ENCODE data around the gene JADE2. TPM values are rescaled to one million over a fixed set of nuclear protein-coding genes. Genes with fewer than 3 reads are reported as not detected.
"Not testable (repeated sequence)": the region's sequence is repeated elsewhere in the genome, so short reads cannot be mapped to it uniquely, and the experiment has no call there.

The JADE2 gene
- total RNA-seq, 2 experiments from 2014 or later: 120 to 124 TPM

- Histone ChIP-seq H3K27ac (ENCODE audit: low read depth in 1 of 2, low read length in 2 of 2) (no peak overlapping the region), H3K27me3 (ENCODE audit: control insufficient read depth in 1 of 2, insufficient read depth in 2 of 2, low read length in 2 of 2) (no peaks in the 10 kb centered on the region), H3K4me3 (ENCODE audit: low read length) (no peak overlapping the region), H3K9me3 (ENCODE audit: control insufficient read depth in 1 of 2, insufficient read depth in 1 of 2, low read length in 2 of 2) (no peaks in the 10 kb centered on the region), H3K4me1 (ENCODE audit: insufficient read depth, low read length) (no peaks in the 10 kb centered on the region), H3K36me3 (ENCODE audit: insufficient read depth, low read length) (no peaks in the 10 kb centered on the region)
- POLR2A ChIA-PET: no interaction called here
- no peaks in the 10 kb centered on the region for H3K9me3 Mint-ChIP-seq
- ATAC-seq (ENCODE audit: poor library complexity) (no peak), DNase-seq (no peak)
- no peaks in the 10 kb centered on the region for H3K36me3 Mint-ChIP-seq (ENCODE audit: low read depth)
- intact Hi-C loops (cut with DNase I, micrococcal nuclease): no loop called here
- H3K27ac Mint-ChIP-seq: no peak overlapping the region
- no peak overlapping the region for H3K4me3 Mint-ChIP-seq
- TF ChIP-seq, protein P1, sequence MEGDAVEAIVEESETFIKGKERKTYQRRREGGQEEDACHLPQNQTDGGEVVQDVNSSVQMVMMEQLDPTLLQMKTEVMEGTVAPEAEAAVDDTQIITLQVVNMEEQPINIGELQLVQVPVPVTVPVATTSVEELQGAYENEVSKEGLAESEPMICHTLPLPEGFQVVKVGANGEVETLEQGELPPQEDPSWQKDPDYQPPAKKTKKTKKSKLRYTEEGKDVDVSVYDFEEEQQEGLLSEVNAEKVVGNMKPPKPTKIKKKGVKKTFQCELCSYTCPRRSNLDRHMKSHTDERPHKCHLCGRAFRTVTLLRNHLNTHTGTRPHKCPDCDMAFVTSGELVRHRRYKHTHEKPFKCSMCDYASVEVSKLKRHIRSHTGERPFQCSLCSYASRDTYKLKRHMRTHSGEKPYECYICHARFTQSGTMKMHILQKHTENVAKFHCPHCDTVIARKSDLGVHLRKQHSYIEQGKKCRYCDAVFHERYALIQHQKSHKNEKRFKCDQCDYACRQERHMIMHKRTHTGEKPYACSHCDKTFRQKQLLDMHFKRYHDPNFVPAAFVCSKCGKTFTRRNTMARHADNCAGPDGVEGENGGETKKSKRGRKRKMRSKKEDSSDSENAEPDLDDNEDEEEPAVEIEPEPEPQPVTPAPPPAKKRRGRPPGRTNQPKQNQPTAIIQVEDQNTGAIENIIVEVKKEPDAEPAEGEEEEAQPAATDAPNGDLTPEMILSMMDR (IDR thresholded peaks at IDR 0.05): no peak
- CTCF ChIA-PET: no interaction called here
- H3K27me3 Mint-ChIP-seq: no peaks in the 10 kb centered on the region
- H3K4me1 Mint-ChIP-seq (ENCODE audit: low read depth): no peaks in the 10 kb centered on the region
Measured at GRCh38 chr5:134493461-134494055, 31.9 kb upstream of the JADE2 start.

DNA sequence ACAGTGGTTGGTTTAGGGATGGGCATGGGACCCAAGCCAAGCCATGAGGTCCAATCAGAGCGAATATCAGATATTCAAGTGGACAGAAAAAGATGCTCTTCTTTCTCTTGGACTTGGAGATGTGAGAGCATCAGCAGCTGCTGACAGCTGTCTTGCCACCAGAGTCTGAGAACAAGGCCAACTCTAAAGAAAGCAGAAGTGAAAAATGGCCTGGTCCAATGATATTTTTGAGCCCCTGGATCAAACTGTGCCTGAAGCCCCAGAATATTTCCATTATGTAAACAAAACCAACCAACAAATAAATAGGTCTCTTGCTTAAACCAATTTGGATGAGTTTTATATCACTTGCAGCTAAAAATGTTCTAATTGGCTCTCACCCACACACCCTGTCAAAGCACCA, 30.7 kb upstream of the JADE2 start:
- Histone ChIP-seq H3K27ac (ENCODE audit: low read depth in 1 of 2, low read length in 2 of 2) (no peak overlapping the region), H3K4me1 (ENCODE audit: insufficient read depth, low read length) (no peaks in the 10 kb centered on the region), H3K36me3 (ENCODE audit: insufficient read depth, low read length) (no peaks in the 10 kb centered on the region), H3K9me3 (ENCODE audit: control insufficient read depth in 1 of 2, insufficient read depth in 1 of 2, low read length in 2 of 2) (no peaks in the 10 kb centered on the region), H3K27me3 (ENCODE audit: control insufficient read depth in 1 of 2, insufficient read depth in 2 of 2, low read length in 2 of 2) (no peaks in the 10 kb centered on the region), H3K4me3 (ENCODE audit: low read length) (no peak overlapping the region)
- TF ChIP-seq, protein P1 (IDR thresholded peaks at IDR 0.05): no peak
- no peaks in the 10 kb centered on the region for H3K36me3 Mint-ChIP-seq (ENCODE audit: low read depth)
- DNase-seq (no peak), ATAC-seq (ENCODE audit: poor library complexity) (no peak)
- no peaks in the 10 kb centered on the region for H3K4me1 Mint-ChIP-seq (ENCODE audit: low read depth)
- ChIA-PET POLR2A (interaction anchor here (1.4 kb wide), 1 partner anchor 29 kb away, joined by 3 read pairs; no protein-coding TSS in a partner anchor), CTCF (no interaction called here)
- no peaks in the 10 kb centered on the region for H3K27me3 Mint-ChIP-seq
- H3K27ac Mint-ChIP-seq: no peak overlapping the region
- no peak overlapping the region for H3K4me3 Mint-ChIP-seq
- intact Hi-C loops (cut with DNase I, micrococcal nuclease): no loop called here
- no peaks in the 10 kb centered on the region for H3K9me3 Mint-ChIP-seq

GRCh38 chr5:134499905-134500304, 25.6 kb upstream of the JADE2 start:
- H3K36me3 ChIP-seq (ENCODE audit: insufficient read depth, low read length); H3K4me3 ChIP-seq (ENCODE audit: low read length); ATAC-seq (ENCODE audit: poor library complexity); H3K27me3 ChIP-seq (ENCODE audit: control insufficient read depth in 1 of 2, insufficient read depth in 2 of 2, low read length in 2 of 2); H3K27ac Mint-ChIP-seq; H3K27ac ChIP-seq (ENCODE audit: low read depth in 1 of 2, low read length in 2 of 2); DNase-seq; H3K4me3 Mint-ChIP-seq; H3K36me3 Mint-ChIP-seq (ENCODE audit: low read depth); H3K27me3 Mint-ChIP-seq; H3K9me3 Mint-ChIP-seq; intact Hi-C loops (cut with DNase I, micrococcal nuclease); CTCF ChIA-PET; H3K9me3 ChIP-seq (ENCODE audit: control insufficient read depth in 1 of 2, insufficient read depth in 1 of 2, low read length in 2 of 2): not testable (repeated sequence)
- POLR2A ChIA-PET: interaction anchor here (1.4 kb wide), 1 partner anchor 89 kb away, joined by 3 read pairs; the partner anchor contains the start of gene CDKN2AIPNL
- peaks cover 21% of the 10 kb centered on the region for H3K4me1 ChIP-seq (ENCODE audit: insufficient read depth, low read length)
- H3K4me1 Mint-ChIP-seq (ENCODE audit: low read depth): peaks cover 15% of the 10 kb centered on the region
